HPDE6-E6E7 (cell line): Measurements from ENCODE around the gene OR10J5.
"Not testable (repeated sequence)": the region's sequence is repeated elsewhere in the genome, so short reads cannot be mapped to it uniquely, and the experiment has no call there.

Experiments
- DNase-seq: peaks from one replicate; pipeline ENCODE4 v3.0.0; 2011; ENCODE audit warnings: missing footprints; ENCODE audit errors: extremely low spot score

The OR10J5 gene, protein sequence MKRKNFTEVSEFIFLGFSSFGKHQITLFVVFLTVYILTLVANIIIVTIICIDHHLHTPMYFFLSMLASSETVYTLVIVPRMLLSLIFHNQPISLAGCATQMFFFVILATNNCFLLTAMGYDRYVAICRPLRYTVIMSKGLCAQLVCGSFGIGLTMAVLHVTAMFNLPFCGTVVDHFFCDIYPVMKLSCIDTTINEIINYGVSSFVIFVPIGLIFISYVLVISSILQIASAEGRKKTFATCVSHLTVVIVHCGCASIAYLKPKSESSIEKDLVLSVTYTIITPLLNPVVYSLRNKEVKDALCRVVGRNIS

DNA sequence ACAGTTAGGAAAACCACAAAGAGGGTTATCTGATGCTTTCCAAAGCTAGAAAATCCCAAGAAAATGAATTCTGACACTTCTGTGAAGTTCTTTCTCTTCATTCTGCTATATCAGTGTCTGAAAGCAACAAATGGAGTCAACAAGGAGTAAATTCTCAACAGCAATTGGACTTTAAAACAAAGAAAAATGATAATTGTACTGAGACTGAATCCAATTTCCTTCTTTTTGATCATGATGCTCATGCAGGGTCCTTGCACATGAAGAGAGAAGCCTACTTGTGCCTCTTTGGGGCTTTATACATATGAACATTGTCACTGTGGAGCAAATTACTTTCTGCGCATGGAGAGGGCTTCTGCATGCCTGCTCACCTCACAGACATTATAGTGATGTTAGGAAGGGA is at the start of gene OR10J5:
OR10J5 (minus strand) TSS at position 101 of the 400 bp plus-strand sequence; CDS start at position 101, 0 bp downstream.
- no peak for DNase-seq

DNA sequence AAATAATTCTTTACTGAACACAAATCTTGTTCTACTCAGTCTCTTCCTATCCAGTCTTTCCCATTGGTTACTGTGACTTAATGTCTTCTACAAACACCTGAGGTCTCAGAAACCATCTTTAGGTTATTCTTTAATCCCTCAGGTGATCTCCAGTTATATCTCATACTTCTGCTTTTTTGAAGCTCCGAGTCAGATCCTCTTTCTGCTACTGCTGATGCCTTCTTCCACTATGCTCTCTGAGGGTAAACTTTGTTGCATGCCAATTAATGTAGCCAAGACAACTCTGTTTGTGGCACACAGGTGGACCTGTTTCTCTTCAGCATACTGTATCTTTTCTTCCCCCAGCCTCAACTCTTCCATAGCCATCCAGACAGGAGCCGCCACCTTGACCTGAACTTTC is 48.7 kb upstream of the OR10J5 start:
- DNase-seq = no peak

DNA sequence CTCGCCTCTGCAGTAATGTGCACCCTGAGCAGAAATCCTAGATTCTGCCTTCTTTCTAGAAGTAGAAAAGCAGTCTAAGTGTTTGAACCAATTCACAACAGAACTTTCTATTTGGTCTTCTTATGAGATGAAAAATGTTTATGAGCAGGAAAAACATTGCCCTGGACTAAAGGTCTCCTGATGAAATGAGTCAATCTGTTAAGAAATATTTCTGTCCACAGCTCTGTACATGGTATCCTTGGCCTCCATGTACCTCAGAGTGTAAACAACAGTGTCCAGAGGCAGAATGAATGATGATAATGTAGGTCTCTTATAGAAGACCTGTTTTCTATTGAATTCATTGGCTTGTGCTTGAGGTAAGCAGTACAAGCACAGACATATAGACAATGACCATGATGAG is 45.6 kb upstream of the OR10J5 start:
- no peak for DNase-seq

DNA sequence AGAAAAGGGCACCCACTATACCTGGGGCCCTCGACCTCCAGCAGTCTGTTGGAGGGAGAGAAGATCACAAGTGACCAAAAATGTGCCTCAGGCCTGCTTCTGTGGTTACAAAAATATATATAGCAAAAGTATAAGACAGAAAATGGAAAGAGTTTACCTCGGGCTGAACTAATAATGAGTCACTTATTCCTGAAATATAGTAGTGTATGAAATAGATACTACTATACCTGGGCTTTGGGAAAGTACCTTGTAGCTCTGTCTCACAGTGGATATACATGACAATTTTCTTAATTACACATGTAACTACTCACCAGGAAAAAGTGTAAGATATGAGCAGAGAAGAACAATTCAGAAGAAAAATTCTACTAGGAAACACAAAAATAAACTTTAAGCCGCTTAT is 44.5 kb upstream of the OR10J5 start:
- no peak for DNase-seq

DNA sequence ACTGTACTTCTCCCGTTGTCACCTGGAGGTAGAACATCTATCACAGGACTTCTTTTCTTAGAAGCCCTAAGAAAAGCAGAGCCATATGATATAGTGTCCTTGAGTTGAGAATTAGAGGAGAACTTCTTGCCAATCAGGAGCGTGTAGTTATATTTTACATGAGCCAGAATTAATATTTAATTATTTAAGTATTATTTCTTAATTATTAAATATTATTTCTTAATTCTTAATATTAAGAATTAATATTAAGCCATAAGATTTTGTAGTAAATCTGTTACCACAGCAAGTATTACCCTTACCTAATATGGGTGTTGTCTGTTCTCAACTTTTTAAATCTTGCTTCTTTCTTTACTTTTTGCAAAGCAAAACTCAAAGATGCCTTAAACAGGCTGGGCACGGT is 41.6 kb upstream of the OR10J5 start:
- DNase-seq = no peak

DNA sequence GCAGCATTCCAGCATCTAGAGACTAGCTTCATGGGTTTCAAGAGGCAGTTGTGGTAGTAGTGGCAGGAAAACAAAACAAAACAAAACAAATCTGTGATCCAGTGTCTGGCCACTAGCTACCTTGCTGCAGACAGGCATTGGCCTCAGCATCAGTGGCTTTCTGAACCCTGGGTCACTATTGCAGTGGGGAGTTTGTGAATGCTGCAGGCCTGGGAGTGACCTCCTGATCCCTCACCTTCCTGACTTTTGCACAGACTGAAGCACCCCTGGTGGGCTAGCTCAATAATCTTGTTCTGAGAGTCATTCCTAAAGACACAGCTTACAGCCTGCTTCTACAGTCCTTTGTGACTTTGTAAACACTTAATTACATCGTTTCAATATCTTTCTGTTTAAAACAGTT is 26.9 kb upstream of the OR10J5 start:
- DNase-seq = no peak

DNA sequence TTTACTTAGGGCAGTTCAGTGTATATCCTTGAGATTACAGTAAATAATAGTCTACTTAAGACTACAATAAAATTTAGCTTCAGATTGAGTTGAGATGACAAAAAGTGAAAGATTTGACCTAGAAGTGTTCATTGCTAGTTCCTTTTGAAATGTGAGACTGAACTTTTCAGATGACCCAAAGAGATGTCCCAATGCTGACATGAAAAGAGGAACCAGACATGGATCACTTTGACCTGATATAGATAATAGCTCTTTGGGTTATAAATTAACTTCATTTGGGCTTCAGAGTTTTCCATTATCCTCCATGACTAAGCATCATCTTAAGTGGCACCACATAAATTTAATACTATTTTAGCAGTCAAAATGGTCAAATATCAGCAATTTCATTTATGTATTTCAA is 25.7 kb upstream of the OR10J5 start:
- no peak for DNase-seq

DNA sequence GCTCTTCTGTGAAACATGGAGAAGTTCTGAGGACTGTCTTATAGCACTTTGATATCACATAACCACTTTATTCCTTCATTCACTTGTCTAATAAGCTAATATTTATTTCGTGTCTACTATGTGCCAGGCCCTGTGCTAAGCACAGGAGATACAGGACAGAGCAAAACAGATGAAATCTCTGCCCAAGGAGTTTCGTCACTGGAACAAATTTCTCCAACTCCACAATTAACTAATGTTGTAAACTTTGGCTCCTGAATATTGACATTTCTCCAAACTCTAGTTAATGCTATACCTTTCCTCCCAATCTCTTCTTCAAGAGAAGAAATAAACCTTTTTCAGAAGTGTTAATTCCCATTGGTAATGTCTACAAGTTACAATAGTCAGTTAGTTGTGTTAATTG is 24.8 kb upstream of the OR10J5 start:
- no peak for DNase-seq

DNA sequence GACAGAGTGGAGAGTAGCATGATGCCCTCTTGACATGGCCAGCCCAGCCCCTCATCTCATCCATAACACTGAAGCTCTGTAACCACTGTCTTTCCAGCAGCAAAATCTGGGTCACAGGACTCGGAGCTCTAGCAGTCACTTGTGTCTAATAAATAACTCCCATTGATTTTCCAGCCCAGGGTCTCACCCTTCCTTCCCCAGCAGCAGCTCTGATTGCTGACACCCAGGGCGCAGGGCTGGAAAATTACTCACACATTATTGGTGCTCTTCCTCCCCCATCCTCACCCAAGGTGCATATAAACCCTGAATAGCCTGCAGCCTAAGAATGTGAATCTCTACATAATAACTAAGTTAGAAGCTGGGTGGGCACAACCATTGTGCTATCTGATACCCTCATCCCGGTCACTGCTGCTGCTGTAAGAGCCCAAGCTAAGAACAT is 21.1 kb upstream of the OR10J5 start:
- DNase-seq = no peak

DNA sequence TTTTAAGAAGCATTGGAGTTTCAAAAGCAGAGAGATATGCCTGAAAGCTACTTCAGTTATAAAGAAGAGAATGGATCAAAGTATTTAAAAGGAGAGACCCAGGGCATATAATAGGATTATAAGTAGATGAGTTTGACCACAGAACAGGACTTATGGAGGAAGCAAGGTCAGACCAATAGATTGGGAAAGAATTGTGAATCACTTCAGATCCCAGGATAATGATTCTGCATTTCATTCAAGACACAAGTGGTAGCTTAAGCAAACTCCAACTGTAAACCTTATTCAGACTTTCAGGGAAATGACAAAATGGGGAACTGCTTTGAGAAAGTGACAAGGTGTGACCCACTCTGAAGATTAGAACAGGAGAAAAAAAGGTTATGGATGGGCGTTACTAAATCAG is 18.9 kb upstream of the OR10J5 start:
- DNase-seq = no peak

DNA sequence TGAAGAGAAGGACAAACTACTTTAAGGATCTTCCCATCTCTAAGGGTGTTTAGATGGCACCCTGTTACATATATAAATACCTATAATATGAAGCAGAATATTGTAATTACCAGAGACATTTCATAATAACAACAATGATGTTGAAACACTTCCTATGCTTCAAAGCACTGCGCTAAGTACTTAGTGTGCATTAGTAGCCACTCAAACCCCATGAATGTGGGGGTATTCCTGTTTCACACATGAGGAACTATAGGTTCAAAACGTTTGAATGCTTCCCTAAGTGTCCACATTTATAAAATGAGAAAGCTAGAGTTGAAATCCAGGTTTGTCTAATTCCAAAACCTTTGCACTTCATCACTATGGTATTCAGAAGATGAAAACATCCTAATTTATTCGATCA is 18.5 kb upstream of the OR10J5 start:
- DNase-seq = no peak

DNA sequence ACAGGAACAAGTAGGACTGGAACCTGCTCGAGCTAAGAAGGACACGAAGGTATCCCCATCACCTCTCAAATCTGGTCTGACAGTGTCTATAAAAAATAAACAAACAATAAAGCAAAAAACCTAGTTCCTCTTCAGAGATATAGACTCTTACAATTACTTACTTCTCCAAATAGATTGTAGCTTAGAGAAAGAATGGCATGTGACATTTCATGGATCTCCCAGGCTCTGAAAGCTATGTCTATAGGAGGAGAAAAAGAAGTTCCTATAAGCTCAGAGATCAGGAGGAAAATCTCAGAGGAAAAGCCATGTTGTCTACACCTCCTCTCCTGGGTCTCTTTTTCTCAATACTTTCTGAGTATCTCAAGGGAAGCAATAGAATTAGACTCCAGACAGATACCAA is 12.3 kb upstream of the OR10J5 start:
- DNase-seq = no peak

DNA sequence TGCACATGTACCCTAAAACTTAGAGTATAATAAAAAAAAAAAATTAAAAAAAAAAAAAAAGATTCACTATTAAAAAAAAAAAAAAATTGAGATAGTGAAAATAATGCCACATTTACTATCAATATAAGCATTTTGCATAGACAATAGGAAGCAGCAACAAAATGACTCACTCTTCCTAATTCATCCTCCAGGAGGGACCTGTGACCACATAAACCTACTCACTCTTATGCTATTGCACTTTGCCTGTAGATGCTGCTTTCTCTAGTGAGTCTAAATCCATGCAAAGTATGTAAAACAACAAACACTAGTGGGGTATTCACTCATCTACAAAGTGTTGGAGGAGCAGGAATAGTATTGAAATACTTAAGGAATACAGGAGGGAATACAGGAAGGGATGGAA is 2.9 kb downstream of the OR10J5 start:
- DNase-seq = no peak

DNA sequence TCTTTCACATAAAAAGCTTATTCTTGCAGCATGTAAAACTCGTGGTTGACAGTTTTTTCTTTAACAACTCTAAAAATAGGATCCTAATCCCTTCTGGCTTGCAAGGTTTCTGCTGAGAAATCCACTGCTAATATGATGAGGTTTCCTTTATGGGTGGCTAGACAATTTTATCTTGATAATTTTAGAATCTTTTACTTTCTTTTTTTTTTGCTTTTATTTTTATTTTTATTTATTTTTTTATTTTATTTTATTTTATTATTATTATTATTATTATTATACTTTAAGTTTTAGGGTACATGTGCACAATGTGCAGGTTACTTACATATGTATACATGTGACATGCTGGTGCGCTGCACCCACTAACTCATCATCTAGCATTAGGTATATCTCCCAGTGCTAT is 11.0 kb downstream of the OR10J5 start:
- DNase-seq = not testable (repeated sequence)

DNA sequence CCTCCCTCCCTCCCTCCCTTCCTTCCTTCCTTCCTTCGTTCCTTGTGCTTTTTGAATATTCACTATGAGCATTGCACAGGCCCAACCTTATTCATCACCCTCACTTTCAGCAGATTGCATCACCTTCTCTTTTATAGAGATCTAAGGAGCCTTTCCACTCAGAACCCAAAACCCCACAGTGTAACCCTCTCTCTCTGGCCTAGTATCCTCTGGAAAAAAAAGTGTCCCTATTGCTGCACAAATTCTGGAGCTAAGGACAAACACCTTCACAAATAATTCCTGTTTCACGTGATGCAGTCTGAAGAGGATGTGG is 25.6 kb downstream of the OR10J5 start:
- no peak for DNase-seq

DNA sequence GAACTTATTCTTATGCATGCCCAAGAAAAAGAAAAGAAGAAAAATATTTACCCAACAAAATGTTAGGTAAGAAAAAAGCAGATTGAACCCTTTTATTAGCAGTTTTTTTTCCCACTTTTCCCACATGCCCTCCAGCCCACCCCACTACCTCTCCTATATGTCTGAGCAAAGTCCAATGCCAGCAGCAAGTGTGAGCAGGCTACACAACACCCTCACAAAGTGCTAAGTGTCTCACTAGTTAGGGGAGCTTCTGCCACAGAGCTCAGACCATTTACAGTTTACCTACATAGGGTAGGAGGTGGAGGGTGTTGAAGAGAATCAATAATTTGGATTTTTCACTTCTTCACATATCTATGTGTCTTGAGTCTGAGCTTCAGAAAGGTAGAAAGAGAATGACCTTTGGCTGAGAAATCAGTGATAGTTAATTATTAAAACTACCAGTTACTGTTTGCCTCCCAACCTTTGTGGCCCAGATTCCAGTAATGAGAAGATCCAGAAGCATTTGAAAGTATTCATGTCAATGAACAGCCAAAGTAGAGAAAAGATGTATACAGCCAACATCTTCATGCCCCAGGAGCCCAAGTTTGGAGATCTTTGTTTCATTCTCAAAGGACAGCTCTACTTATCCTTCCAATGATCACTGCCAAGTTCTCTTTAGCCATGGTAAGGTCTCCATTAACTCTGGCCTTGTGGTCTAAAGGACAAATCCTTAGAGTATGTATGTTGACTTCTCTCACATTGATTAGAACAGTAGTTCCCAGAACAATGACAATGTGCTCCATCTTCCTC is 26.2 kb downstream of the OR10J5 start:
- DNase-seq = no peak

DNA sequence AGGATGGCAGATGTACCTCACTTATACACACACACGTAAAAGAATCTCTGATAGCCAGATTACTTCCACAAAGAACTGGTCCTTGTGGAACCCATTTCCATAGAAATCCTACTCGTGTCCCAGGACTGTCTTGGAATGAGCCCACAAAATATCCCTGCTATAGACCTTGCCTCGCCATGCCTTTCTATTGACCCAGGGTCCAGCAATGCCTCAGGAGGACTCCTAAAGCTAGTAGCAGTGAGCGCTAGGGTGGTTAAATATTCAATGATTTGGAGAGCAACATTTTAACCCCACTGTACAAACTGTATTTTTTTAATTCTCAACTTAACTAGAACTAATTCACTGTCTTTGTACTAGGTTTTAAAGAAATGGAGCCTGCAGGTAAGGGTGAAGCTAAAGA is 26.9 kb downstream of the OR10J5 start:
- DNase-seq = no peak

DNA sequence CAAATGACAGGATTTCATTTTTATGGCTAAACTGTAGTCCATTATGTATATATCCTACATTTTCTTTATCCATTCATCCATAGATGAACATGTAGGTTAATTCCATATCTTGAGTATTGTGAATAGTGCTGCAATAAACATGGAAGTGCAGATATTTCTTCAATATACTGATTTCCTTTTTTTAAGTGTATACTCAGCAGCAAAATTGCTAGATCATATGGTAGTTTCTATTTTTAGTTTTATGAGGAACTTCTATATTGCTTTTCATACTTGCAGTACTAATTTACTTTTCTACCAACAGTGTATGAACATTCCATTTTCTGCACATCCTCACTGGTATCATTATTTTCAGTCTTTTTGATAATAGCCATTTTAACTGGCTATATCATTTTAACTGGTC is 30.1 kb downstream of the OR10J5 start:
- no peak for DNase-seq

DNA sequence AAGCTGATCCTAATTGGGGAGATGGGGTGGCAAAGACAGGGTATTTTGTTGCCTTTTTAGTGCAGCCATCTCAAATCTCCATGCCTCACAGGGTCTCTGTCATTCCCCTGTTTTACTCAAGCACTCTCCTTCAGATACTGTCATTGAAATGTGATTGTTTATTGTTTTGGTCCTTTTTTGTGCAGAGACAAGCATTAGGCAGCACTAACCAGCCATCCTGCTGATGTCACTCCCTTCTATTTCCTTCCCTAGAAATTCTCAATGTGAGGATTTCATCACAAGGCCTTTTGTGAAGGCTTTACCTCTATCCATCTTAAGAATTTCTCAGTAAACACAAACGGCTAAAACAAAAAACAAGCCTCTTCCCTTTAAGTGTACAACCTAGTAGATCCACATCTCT is 34.7 kb downstream of the OR10J5 start:
- no peak for DNase-seq

DNA sequence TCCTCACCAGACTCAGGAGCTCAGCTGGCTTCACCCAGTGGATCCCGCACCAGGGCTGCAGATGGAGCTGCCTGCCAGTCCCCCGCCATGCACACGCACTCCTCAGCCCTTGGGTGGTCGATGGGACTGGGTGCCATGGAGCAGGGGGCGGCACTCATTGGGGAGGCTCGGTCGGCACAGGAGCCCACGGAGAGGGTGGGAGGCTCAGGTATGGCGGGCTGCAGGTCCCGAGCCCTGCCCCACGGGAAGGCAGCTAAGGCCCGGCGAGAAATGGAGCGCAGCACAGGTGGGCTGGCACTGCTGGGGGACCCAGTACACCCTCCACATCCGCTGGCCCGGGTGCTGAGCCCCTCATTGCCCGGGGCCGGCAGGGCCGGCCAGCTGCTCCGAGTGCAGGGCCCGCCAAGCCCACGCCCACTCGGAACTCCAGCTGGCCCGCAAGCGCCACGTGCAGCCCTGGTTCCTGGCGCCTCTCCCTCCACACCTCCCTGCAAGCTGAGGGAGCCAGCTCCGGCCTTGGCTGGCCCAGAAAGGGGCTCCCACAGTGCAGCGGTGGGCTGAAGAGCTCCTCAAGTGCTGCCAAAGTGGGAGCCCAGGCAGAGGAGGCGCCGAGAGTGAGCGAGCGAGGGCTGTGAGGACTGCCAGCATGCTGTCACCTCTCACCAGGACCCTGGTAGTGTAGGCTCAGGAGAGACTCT is 41.1 kb downstream of the OR10J5 start:
- DNase-seq = not testable (repeated sequence)

DNA sequence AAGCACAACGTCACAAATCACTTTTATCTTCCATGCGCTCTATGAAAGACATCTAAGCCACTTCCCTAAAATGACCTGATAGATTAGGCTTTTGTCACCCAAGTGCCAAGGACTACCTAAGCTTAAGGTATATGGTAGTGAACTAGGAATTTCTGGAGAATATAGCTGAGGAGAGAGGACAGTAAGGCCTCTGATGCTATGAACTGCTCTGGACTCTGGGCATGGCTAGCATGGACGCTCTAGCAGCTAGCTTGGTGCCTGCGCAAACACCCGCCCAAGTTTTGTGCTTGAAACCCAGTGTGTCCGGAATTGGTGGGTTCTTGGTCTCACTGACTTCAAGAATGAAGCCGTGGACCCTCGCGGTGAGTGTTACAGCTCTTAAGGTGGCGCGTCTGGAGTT is 42.5 kb downstream of the OR10J5 start:
- DNase-seq = no peak

DNA sequence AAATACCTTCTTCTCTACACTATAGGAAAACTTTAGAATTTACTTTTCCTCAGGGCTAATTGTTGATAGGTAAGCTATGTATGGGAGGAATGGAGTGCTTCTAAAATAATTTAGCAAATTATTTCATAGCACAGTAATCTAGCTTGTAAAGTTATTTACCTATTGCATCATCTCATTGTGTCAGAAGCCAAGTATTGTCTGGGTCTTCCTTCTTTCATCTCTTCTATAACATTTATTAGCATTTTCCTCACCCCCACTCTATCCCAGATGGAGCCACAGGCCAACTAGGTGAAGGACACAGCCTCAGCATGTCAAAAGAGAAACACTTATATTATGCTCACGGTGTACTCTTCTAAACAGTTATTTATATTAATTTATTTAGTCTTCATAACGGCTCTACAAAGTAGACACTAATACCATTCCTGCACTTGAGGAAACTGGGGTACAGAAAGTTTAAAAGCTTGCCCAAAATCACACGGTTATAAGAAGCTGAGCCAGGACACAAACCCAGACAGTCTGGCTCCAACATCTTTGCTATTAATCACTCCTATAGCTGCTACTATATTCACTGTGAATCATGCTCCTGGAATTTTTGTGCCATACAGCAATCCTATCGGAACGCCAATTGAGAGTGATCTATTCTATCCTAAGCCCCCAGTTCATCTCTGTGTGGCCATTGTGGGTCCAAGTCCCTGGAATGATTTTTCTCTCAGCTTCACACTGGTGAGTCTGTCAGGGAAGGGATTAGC is 43.1 kb downstream of the OR10J5 start:
- DNase-seq = no peak
